GM13976 (cell line): ENCODE results near the gene HERPUD2.
"Not testable (repeated sequence)": the region's sequence is repeated elsewhere in the genome, so short reads cannot be mapped to it uniquely, and the experiment has no call there.

Experiments
- DNase-seq: peaks from one replicate; pipeline ENCODE4 v3.0.0; 2012; ENCODE audit warnings: low spot score
- in situ Hi-C: fragments of 300-500 bp; cut with MboI; formaldehyde crosslinking; loops from one replicate; pipeline ENCODE4 v1.12.0; 2022; ENCODE audit warnings: low sequenced_read_pairs, mixed read lengths, inconsistent platforms; ENCODE audit not compliant: unreplicated experiment
- TF ChIP-seq, protein P1 (sequence below): IDR thresholded peaks from 2 replicates; pipeline ENCODE4 v1.5.1; 2012; ENCODE audit warnings: borderline replicate concordance, mild to moderate bottlenecking; ENCODE audit not compliant: insufficient read depth; ENCODE audit errors: extremely low read depth, missing control alignments, control extremely low read depth

Gene HERPUD2

DNA sequence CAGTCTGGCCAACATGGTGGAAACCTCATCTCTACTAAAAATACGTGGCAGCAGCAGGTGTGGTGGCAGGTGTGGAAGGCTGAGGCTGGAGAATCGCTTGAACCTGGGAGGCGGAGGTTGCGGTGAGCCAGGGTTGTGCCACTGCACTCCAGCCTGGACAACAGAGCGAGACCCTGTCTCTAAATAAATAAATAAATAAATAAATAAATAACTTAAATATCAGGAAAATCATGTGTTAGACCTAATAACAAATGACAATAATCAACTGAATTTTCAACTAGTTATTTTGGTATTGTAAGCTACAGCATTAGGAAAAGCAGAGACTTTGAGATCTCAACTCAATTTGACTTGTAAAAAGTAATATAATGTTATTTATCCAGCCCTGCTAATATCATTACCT lies 9.2 kb downstream of the HERPUD2 start:
- DNase-seq: no peak
- in situ Hi-C loops: no loop called here
- TF ChIP-seq, protein P1, sequence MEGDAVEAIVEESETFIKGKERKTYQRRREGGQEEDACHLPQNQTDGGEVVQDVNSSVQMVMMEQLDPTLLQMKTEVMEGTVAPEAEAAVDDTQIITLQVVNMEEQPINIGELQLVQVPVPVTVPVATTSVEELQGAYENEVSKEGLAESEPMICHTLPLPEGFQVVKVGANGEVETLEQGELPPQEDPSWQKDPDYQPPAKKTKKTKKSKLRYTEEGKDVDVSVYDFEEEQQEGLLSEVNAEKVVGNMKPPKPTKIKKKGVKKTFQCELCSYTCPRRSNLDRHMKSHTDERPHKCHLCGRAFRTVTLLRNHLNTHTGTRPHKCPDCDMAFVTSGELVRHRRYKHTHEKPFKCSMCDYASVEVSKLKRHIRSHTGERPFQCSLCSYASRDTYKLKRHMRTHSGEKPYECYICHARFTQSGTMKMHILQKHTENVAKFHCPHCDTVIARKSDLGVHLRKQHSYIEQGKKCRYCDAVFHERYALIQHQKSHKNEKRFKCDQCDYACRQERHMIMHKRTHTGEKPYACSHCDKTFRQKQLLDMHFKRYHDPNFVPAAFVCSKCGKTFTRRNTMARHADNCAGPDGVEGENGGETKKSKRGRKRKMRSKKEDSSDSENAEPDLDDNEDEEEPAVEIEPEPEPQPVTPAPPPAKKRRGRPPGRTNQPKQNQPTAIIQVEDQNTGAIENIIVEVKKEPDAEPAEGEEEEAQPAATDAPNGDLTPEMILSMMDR: no peak

DNA sequence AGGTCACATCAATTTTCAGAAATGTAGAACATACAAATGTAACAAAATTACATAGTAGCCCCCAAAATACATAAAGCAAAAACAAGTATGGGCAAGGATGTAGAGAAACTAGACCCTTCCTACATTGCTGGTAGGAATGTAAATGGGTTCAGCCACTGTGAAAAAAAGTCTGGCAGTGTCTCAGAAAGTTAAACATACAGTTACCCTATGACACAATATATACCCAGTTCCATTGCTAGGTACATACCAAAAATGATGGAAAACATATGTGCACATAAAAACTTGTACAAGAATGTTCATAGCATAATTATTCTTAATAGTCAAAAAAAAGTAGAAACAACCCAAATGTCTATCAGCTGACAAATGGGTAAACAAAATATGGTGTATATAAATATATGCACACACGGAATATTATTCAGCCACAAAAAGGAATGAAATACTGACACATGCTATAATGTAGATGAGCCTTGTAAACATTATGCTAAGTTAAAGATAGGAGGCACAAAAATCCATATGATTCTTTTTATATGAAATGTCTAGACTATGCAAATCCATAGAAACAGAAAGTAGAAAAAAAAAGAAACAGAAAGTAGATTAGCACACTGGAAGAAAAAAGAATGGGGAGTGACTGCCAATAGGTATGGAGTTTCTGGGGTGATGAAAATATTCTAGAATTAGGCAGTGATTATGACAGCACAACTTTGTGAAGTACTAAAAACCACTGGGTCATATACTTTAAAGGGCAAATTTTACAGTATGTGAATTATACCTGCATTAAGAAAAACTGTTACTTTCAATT lies 13.5 kb downstream of the HERPUD2 start:
- TF ChIP-seq, protein P1: no peak
- no peak for DNase-seq
- in situ Hi-C loops: no loop called here

DNA sequence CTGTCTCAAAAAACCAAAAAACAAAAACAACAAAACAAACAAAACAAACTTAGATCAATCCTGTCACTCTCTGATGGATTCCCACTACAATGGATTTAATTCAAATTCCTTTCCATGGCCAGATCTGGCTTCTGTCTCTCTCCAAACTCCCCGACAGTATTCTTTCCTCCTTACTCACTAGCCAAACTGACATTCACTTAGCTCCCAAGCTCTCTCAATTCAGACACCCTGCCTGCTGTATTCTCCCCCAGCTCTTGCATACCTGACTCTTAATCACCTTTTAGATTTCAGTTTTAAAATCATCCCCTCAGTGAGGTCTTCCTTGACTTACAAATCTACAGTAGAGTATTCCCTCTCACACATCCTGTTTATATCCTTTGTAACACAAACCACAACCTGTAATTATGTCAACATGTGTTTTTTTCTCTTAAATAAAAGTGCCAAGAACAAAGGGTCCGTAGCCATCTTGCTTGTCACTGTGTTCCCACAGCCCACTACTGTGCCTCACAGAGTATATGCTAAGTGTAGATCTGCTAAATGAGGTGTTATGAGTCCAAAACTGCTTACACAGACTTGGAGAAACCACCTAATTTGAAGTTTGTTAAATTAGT lies 14.4 kb downstream of the HERPUD2 start:
- DNase-seq: no peak
- TF ChIP-seq, protein P1: no peak
- in situ Hi-C loops: no loop called here

DNA sequence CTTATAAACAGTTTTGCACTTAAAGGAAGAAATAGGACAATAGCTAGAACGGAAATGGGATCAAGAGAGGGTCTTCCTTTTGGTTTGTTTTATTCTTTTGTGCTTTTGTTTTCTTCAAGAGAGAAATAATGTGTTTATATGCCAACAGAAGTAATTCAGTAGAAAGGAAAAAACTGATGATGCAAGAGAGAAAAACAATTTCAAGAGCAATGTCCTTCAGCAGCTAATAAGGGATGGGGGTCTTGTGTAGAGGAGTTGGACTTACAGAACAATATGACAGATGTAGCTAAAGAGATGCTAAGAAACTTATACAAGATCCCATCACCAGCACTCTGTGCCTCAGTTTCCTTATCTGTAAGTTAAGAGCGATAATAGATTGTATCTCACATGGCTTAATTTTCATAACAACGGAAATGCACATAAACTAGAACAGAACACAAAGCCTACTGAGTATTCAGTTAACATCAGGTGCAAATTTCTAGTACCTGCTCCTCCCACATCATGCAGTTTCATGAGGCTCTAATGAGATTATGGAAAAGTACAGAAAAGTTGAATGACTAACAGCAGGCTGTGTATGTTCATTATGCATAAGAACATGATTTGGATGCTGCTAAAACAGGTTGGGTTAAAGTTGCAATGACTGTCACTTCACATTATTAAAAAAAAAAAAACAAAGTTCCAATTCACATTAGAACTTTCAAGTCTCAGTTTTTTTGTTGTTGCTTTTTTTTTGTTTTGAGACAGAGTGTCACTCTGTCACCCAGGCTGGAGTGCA lies 17.2 kb downstream of the HERPUD2 start:
- in situ Hi-C loops: no loop called here
- TF ChIP-seq, protein P1: no peak
- no peak for DNase-seq

DNA sequence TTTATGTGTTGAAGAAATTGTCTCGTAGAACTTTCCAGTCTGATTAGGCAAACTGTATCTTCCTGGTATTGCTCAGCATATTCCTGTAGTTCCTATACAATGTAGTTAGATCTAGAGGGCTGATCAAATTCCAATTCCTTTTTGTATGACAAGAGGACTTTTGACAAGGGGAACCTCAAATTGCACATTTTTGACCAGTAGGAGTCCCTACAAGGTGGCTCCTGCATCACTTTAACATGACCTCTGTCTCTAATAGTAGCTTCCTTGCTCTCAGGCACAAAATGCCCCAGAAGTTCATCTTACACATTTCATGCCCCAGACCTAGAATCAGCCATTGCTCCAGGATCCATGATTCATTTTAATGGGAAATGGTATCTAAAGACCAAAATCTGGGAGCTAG lies 18.7 kb downstream of the HERPUD2 start:
- in situ Hi-C loops: no loop called here
- TF ChIP-seq, protein P1: peak; percentile 10
- no peak for DNase-seq

DNA sequence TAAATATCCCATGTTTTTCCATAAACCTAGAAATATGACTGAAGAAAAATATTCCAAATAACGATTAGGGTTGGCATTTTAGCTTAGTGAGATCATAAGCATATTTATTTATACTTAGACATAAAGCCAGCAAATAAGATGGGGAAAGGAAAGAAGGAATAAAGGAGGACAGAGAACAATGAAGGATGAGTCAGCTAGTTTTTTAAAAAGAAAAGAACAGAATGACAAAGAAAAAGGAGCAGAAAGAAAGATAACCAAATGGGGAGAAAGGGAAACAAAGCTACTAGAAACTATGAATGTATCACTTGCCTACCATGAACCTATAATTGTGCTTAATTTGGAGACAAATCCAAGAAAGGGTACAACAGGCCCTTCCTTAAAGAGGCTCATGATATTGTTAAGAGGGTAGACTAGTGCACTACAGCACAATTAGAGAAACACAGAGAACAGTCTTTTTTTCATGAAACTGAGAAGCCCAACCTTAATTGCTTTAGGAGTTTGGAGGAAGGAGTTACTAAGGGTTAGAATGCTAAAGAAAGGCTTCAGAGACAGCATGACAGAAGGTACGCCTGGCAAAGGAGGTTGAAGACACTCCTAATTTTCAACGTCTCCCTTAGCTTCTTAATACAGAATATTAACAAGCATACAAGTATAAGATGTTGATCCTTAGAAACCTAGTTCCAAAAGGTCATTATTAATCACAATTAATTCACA lies 23.9 kb downstream of the HERPUD2 start:
- TF ChIP-seq, protein P1: no peak
- in situ Hi-C loops: no loop called here
- DNase-seq: no peak

DNA sequence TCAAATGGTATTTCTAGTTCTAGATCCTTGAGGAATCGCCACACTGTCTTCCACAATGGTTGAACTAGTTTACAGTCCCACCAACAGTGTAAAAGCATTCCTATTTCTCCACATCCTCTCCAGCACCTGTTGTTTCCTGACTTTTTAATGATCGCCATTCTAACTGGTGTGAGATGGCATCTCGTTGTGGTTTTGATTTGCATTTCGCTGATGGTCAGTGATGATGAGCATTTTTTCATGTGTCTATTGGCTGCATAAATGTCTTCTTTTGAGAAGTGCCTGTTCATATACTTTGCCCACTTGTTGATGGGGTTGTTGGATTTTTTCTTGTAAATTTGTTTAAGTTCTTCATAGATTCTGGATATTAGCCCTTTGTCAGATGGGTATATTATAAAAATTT lies 34.5 kb downstream of the HERPUD2 start:
- in situ Hi-C loops, DNase-seq: not testable (repeated sequence)
